Upper lobe of left lung (tissue), 6 donors: ENCODE data around the gene TBX19. TPM values are rescaled to one million over a fixed set of nuclear protein-coding genes. Genes with fewer than 3 reads are reported as not detected.

Source experiments
- ATAC-seq, 2 donors: fragments of 200-7000 bp; cut with Tn5 transposase; one replicate each; pipeline ENCODE4 v1.9.1; 2022; ENCODE audit warnings: mild to moderate bottlenecking in 2 of 2, moderate library complexity in 2 of 2; ENCODE audit not compliant: low FRiP score in 2 of 2
- DNase-seq, 2 donors: peaks; one replicate each; pipeline ENCODE4 v3.0.0-alpha.2; 2019 to 2020
- H3K27ac ChIP-seq, 4 donors: fragments of 200-600 bp; sonication (generic); one replicate each; pipeline ENCODE4 v1.5.1; 2016 to 2019
- H3K27me3 ChIP-seq, 4 donors: fragments of 200-600 bp; sonication (generic); one replicate each; pipeline ENCODE4 v1.5.1; 2017 to 2019
- H3K36me3 ChIP-seq, 4 donors: fragments of 200-600 bp; sonication (generic); one replicate each; pipeline ENCODE4 v1.5.1; 2016 to 2019
- H3K4me1 ChIP-seq, 4 donors: fragments of 200-600 bp; sonication (generic); one replicate each; pipeline ENCODE4 v1.5.1; 2018 to 2019
- H3K4me3 ChIP-seq, 4 donors: fragments of 200-600 bp; sonication (generic); one replicate each; pipeline ENCODE4 v1.5.1; 2017 to 2019; ENCODE audit warnings: mild to moderate bottlenecking in 2 of 4, moderate library complexity in 1 of 4
- H3K9me3 ChIP-seq, 4 donors: fragments of 200-600 bp; sonication (generic); one replicate each; pipeline ENCODE4 v1.5.1; 2018 to 2019
- CTCF ChIP-seq, 6 experiments: fragments of 450-650 bp in 4 of 6; fragments of 200-600 bp in 2 of 6; sonication (generic) in 2 of 6; IDR thresholded peaks; one replicate each; pipeline ENCODE4 v1.5.1; 2016 to 2019; ENCODE audit warnings: antibody characterized with exemption in 6 of 6
- EP300 ChIP-seq, 4 donors: sonication (generic); formaldehyde crosslinking; IDR thresholded peaks; one replicate each; pipeline ENCODE4 v1.5.1; 2017; ENCODE audit warnings: antibody characterized with exemption in 4 of 4, control low read depth in 2 of 4
- POLR2A ChIP-seq, 4 donors: fragments of 450-650 bp; IDR thresholded peaks; one replicate each; pipeline ENCODE4 v1.5.1; 2016 to 2017; ENCODE audit warnings: antibody characterized with exemption in 4 of 4, mild to moderate bottlenecking in 2 of 4
- POLR2AphosphoS5 ChIP-seq, 2 donors: sonication (generic); formaldehyde crosslinking; IDR thresholded peaks; one replicate each; pipeline ENCODE4 v1.5.1; 2017; ENCODE audit warnings: antibody characterized with exemption in 2 of 2
- whole genome bisulfite sequencing, 2 donors: methylation state at CpG; one replicate each; pipeline ENCODE4 v1.1.5; 2017 to 2018; 5-methylcytosine and 5-hydroxymethylcytosine counted together
- total RNA-seq, 6 donors: library from RNA; depleted of rRNA in 4 of 6; stranded (reverse); fragments of >200 nt in 4 of 6; gene quantifications; one replicate each; pipeline versions ENCODE4 v1.1.0 to v1.2.1, GENCODE V29; 2016 to 2021
- donor health status: DM: no; HTN: no; CAD: no; lungs with moderate emphysema.
- donor health status: DM: no; HTN: yes; CAD: no; lungs with severe emphysema.

Gene TBX19
- 1 to 10 TPM in 5 of 6 donors, under 1 TPM in 1; 0.91 to 6.3 (median 2.4) TPM for total RNA-seq

DNA sequence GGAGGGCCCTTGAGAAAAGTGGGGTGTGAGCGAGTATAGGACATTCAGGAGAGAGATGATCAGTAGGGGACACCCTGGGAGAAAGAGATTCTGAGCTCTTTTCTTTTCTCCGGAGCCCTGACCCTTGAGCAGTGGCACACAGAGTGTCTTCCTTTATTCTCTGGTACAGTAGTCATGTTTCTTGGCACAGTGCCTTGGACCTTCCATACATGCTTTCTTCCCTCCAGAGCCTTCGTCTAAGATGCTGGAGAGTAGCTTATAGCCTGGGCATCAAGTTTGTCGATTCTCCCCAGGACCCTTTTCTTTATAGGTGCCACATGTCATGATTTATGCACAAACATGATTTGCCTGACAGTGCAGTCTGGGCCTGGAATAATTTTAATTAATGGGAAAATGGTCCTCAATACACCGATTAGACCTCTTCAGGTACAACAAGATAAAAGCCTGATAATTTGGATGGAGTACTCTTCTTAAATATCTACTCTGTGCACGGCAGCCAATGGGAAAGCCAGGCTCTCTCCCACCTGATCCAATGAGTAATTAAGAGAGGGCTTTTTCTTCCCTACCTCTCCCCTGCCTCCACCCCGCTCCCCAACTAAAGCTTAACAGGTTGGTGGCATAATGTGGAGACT is at the start of gene TBX19:
Gene TBX19 (plus strand): TSS at position 582 of the 632 bp plus-strand sequence. CDS start 214 bp downstream, outside the sequence.
- no peaks in the 10 kb centered on the region for H3K36me3 ChIP-seq
- 87 to 92% methylated on average over 7 of the region's 7 CpGs for WGBS, 2 donors
- H3K4me3 ChIP-seq = no peak within 1 kb of the TSS
- H3K4me1 ChIP-seq = no peaks in the 10 kb centered on the region
- H3K9me3 ChIP-seq = no peaks in the 10 kb centered on the region
- DNase-seq (no peak), ATAC-seq (no peak)
- no peak for TF ChIP-seq POLR2AphosphoS5 (IDR thresholded peaks at IDR 0.05)
- TF ChIP-seq CTCF (IDR thresholded peaks at IDR 0.05) = no peak
- no peak for TF ChIP-seq POLR2A (IDR thresholded peaks at IDR 0.05)
- no peak for TF ChIP-seq EP300 (IDR thresholded peaks at IDR 0.05)
- no peak within 1 kb of the TSS for H3K27ac ChIP-seq
- no peaks in the 10 kb centered on the region for H3K27me3 ChIP-seq

- peak in 1 of 2 donors; percentile 54 for ATAC-seq
- peak overlapping the region in 3 of 4 donors; percentile 12 to 36 (median 16) for H3K27ac ChIP-seq
- peaks cover 15 to 84% (median 38%) of the 10 kb centered on the region in 4 donors for H3K36me3 ChIP-seq
- no peaks in the 10 kb centered on the region for H3K27me3 ChIP-seq
- WGBS, 2 donors = 89 to 93% methylated on average over 8 of the region's 8 CpGs
- peak; percentile 23 to 52 (median 42) for TF ChIP-seq CTCF (IDR thresholded peaks at IDR 0.05)
- no peak for TF ChIP-seq POLR2A (IDR thresholded peaks at IDR 0.05)
- DNase-seq = no peak
- H3K9me3 ChIP-seq = no peaks in the 10 kb centered on the region
- peaks cover 15 to 26% (median 18%) of the 10 kb centered on the region in 4 donors for H3K4me1 ChIP-seq
- no peak overlapping the region for H3K4me3 ChIP-seq
Measured at GRCh38 chr1:168234846-168235547, 45.7 kb upstream of the TBX19 start.

DNA sequence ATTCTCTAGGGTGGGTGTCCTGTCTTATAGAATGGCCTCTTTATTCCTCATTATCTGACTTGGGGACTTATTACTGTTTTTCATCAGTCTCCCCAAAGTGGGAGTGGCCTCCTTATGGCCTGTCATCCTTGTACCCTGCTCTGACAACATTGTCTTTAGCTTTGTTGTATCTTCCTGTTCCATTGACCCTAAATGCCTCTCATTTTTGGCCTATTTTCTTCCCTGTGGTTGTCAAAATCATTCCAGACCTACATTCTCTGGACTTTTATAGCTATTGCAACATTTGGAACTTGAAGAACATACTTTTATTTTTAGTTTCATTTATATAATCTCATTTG is 45.2 kb upstream of the TBX19 start:
- Histone ChIP-seq H3K27ac (peak overlapping the region in 3 of 4 donors; percentile 12 to 36 (median 16)), H3K36me3 (peaks cover 15 to 89% (median 42%) of the 10 kb centered on the region in 4 donors), H3K9me3 (no peaks in the 10 kb centered on the region), H3K4me3 (no peak overlapping the region), H3K27me3 (no peaks in the 10 kb centered on the region), H3K4me1 (peaks cover 13 to 25% (median 14%) of the 10 kb centered on the region in 4 donors)
- DNase-seq = no peak
- ATAC-seq = no peak
- TF ChIP-seq EP300 (IDR thresholded peaks at IDR 0.05) (no peak), CTCF (IDR thresholded peaks at IDR 0.05) (peak in 1 of 6 experiments; percentile 1), POLR2A (IDR thresholded peaks at IDR 0.05) (no peak), POLR2AphosphoS5 (IDR thresholded peaks at IDR 0.05) (no peak)

- ATAC-seq = no peak
- Histone ChIP-seq H3K4me3 (no peak overlapping the region), H3K36me3 (peaks cover 15 to 93% (median 45%) of the 10 kb centered on the region in 4 donors), H3K9me3 (no peaks in the 10 kb centered on the region), H3K27ac (peak overlapping the region in 1 of 4 donors; percentile 16), H3K27me3 (no peaks in the 10 kb centered on the region), H3K4me1 (peaks cover 10 to 23% (median 12%) of the 10 kb centered on the region in 4 donors)
- no peak for DNase-seq
- WGBS, 2 donors = 75 to 83% methylated on average over 3 of the region's 3 CpGs
- no peak for TF ChIP-seq CTCF (IDR thresholded peaks at IDR 0.05)
- TF ChIP-seq POLR2AphosphoS5 (IDR thresholded peaks at IDR 0.05) = no peak
- TF ChIP-seq EP300 (IDR thresholded peaks at IDR 0.05) = no peak
- TF ChIP-seq POLR2A (IDR thresholded peaks at IDR 0.05) = no peak
Measured at GRCh38 chr1:168235937-168236336, 44.7 kb upstream of the TBX19 start.
